ENCODE measurements around the gene RNF181.
A peak's percentile ranks its signal among the peaks of the same experiment; 100 is the strongest.
"Not testable (repeated sequence)": the region's sequence is repeated elsewhere in the genome, so short reads cannot be mapped to it uniquely, and the experiment has no call there.

RNF181 gene

GRCh38 chr2:85601771-85602475, 6.4 kb downstream of the RNF181 start:
- Histone ChIP-seq H3K4me1 (ENCODE audit: control insufficient read depth in 5 of 5, insufficient read depth in 5 of 5, low read length in 5 of 5) (peaks cover 3 to 55% (median 50%) of the 10 kb centered on the region in 5 donors), H3K9me3 (ENCODE audit: control insufficient read depth in 5 of 5, low read length in 5 of 5) (no peaks in the 10 kb centered on the region), H3K36me3 (ENCODE audit: control insufficient read depth in 5 of 5, insufficient read depth in 5 of 5, low read length in 5 of 5) (peaks cover 0 to 42% (median 31%) of the 10 kb centered on the region in 5 donors), H3K9ac (ENCODE audit: low read length in 5 of 5) (peak overlapping the region in 4 of 5 donors; percentile 63 to 95 (median 82)), H3K27ac (ENCODE audit: low read depth, low read length) (peak overlapping the region; percentile 86), H3K27me3 (ENCODE audit: control insufficient read depth in 5 of 5, insufficient read depth in 4 of 5, low read length in 5 of 5) (no peaks in the 10 kb centered on the region), H3K4me3 (ENCODE audit: low read depth in 1 of 5, low read length in 5 of 5) (peak overlapping the region; percentile 86 to 98 (median 97))

GRCh38 chr2:85602476-85603234, 7.1 kb downstream of the RNF181 start, which contains the start of gene TMEM150A:
TMEM150A (minus strand) TSS chr2:85602698; CDS start chr2:85601948, 750 bp downstream.
- Histone ChIP-seq H3K9ac (ENCODE audit: low read length in 5 of 5) (peak within 1 kb of the TSS; percentile 63 to 95 (median 81)), H3K4me1 (ENCODE audit: control insufficient read depth in 5 of 5, insufficient read depth in 5 of 5, low read length in 5 of 5) (peaks cover 3 to 53% (median 46%) of the 10 kb centered on the region in 5 donors), H3K9me3 (ENCODE audit: control insufficient read depth in 5 of 5, low read length in 5 of 5) (no peaks in the 10 kb centered on the region)

GRCh38 chr2:85604133-85604444, 8.5 kb downstream of the RNF181 start:
- Histone ChIP-seq H3K4me1 (ENCODE audit: control insufficient read depth in 5 of 5, insufficient read depth in 5 of 5, low read length in 5 of 5) (peaks cover 3 to 56% (median 48%) of the 10 kb centered on the region in 5 donors), H3K36me3 (ENCODE audit: control insufficient read depth in 5 of 5, insufficient read depth in 5 of 5, low read length in 5 of 5) (peaks cover 0 to 43% (median 31%) of the 10 kb centered on the region in 5 donors), H3K4me3 (ENCODE audit: low read depth in 1 of 5, low read length in 5 of 5) (peak overlapping the region in 2 of 5 donors; percentile 45 to 98)
- H3K9me3 ChIP-seq (ENCODE audit: control insufficient read depth in 5 of 5, low read length in 5 of 5); H3K27me3 ChIP-seq (ENCODE audit: control insufficient read depth in 5 of 5, insufficient read depth in 4 of 5, low read length in 5 of 5); H3K27ac ChIP-seq (ENCODE audit: low read depth, low read length); H3K9ac ChIP-seq (ENCODE audit: low read length in 5 of 5): not testable (repeated sequence)

More at GRCh38 chr2:85602476-85603234, 7.1 kb downstream of the RNF181 start, which contains the start of gene TMEM150A:
- Histone ChIP-seq H3K27me3 (ENCODE audit: control insufficient read depth in 5 of 5, insufficient read depth in 4 of 5, low read length in 5 of 5) (no peaks in the 10 kb centered on the region), H3K27ac (ENCODE audit: low read depth, low read length) (peak within 1 kb of the TSS; percentile 86), H3K4me3 (ENCODE audit: low read depth in 1 of 5, low read length in 5 of 5) (peak within 1 kb of the TSS; percentile 87 to 98 (median 97)), H3K36me3 (ENCODE audit: control insufficient read depth in 5 of 5, insufficient read depth in 5 of 5, low read length in 5 of 5) (peaks cover 0 to 40% (median 28%) of the 10 kb centered on the region in 5 donors)

- no peak overlapping the region for H3K4me3 ChIP-seq (ENCODE audit: low read depth in 1 of 5, low read length in 5 of 5)
- H3K27me3 ChIP-seq (ENCODE audit: control insufficient read depth in 5 of 5, insufficient read depth in 4 of 5, low read length in 5 of 5): no peaks in the 10 kb centered on the region
- H3K9me3 ChIP-seq (ENCODE audit: control insufficient read depth in 5 of 5, low read length in 5 of 5): no peaks in the 10 kb centered on the region
- H3K27ac ChIP-seq (ENCODE audit: low read depth, low read length): no peak overlapping the region
- no peak overlapping the region for H3K9ac ChIP-seq (ENCODE audit: low read length in 5 of 5)
- peaks cover 0 to 40% (median 29%) of the 10 kb centered on the region in 5 donors for H3K36me3 ChIP-seq (ENCODE audit: control insufficient read depth in 5 of 5, insufficient read depth in 5 of 5, low read length in 5 of 5)
- peaks cover 3 to 61% (median 48%) of the 10 kb centered on the region in 5 donors for H3K4me1 ChIP-seq (ENCODE audit: control insufficient read depth in 5 of 5, insufficient read depth in 5 of 5, low read length in 5 of 5)
Observed at GRCh38 chr2:85604568-85605339, 9.2 kb downstream of the RNF181 start.

GRCh38 chr2:85605406-85606115, 10.0 kb downstream of the RNF181 start:
- Histone ChIP-seq H3K27me3 (ENCODE audit: control insufficient read depth in 5 of 5, insufficient read depth in 4 of 5, low read length in 5 of 5) (no peaks in the 10 kb centered on the region), H3K4me1 (ENCODE audit: control insufficient read depth in 5 of 5, insufficient read depth in 5 of 5, low read length in 5 of 5) (peaks cover 3 to 66% (median 52%) of the 10 kb centered on the region in 5 donors), H3K27ac (ENCODE audit: low read depth, low read length) (no peak overlapping the region), H3K4me3 (ENCODE audit: low read depth in 1 of 5, low read length in 5 of 5) (no peak overlapping the region), H3K9ac (ENCODE audit: low read length in 5 of 5) (no peak overlapping the region), H3K36me3 (ENCODE audit: control insufficient read depth in 5 of 5, insufficient read depth in 5 of 5, low read length in 5 of 5) (peaks cover 0 to 32% (median 23%) of the 10 kb centered on the region in 5 donors), H3K9me3 (ENCODE audit: control insufficient read depth in 5 of 5, low read length in 5 of 5) (no peaks in the 10 kb centered on the region)

GRCh38 chr2:85606116-85606455, 10.5 kb downstream of the RNF181 start:
- Histone ChIP-seq H3K27ac (ENCODE audit: low read depth, low read length) (no peak overlapping the region), H3K9me3 (ENCODE audit: control insufficient read depth in 5 of 5, low read length in 5 of 5) (no peaks in the 10 kb centered on the region), H3K9ac (ENCODE audit: low read length in 5 of 5) (peak overlapping the region in 1 of 5 donors; percentile 34), H3K4me1 (ENCODE audit: control insufficient read depth in 5 of 5, insufficient read depth in 5 of 5, low read length in 5 of 5) (peaks cover 3 to 69% (median 56%) of the 10 kb centered on the region in 5 donors), H3K36me3 (ENCODE audit: control insufficient read depth in 5 of 5, insufficient read depth in 5 of 5, low read length in 5 of 5) (peaks cover 0 to 29% (median 20%) of the 10 kb centered on the region in 5 donors), H3K27me3 (ENCODE audit: control insufficient read depth in 5 of 5, insufficient read depth in 4 of 5, low read length in 5 of 5) (no peaks in the 10 kb centered on the region), H3K4me3 (ENCODE audit: low read depth in 1 of 5, low read length in 5 of 5) (no peak overlapping the region)

GRCh38 chr2:85607268-85608215, 12.0 kb downstream of the RNF181 start:
- Histone ChIP-seq H3K9ac (ENCODE audit: low read length in 5 of 5) (peak overlapping the region in 2 of 5 donors; percentile 11 to 35), H3K27me3 (ENCODE audit: control insufficient read depth in 5 of 5, insufficient read depth in 4 of 5, low read length in 5 of 5) (no peaks in the 10 kb centered on the region), H3K4me1 (ENCODE audit: control insufficient read depth in 5 of 5, insufficient read depth in 5 of 5, low read length in 5 of 5) (peaks cover 0 to 67% (median 57%) of the 10 kb centered on the region in 5 donors), H3K9me3 (ENCODE audit: control insufficient read depth in 5 of 5, low read length in 5 of 5) (no peaks in the 10 kb centered on the region), H3K36me3 (ENCODE audit: control insufficient read depth in 5 of 5, insufficient read depth in 5 of 5, low read length in 5 of 5) (peaks cover 0 to 29% (median 20%) of the 10 kb centered on the region in 5 donors), H3K4me3 (ENCODE audit: low read depth in 1 of 5, low read length in 5 of 5) (no peak overlapping the region), H3K27ac (ENCODE audit: low read depth, low read length) (peak overlapping the region; percentile 30)

- Histone ChIP-seq H3K36me3 (ENCODE audit: control insufficient read depth in 5 of 5, insufficient read depth in 5 of 5, low read length in 5 of 5) (peaks cover 0 to 25% (median 20%) of the 10 kb centered on the region in 5 donors), H3K4me1 (ENCODE audit: control insufficient read depth in 5 of 5, insufficient read depth in 5 of 5, low read length in 5 of 5) (peaks cover 0 to 40% (median 27%) of the 10 kb centered on the region in 5 donors), H3K9ac (ENCODE audit: low read length in 5 of 5) (peak overlapping the region; percentile 56 to 94 (median 88))
Observed at GRCh38 chr2:85611217-85611704, 15.7 kb downstream of the RNF181 start.

More at GRCh38 chr2:85611217-85611704, 15.7 kb downstream of the RNF181 start:
- Histone ChIP-seq H3K9me3 (ENCODE audit: control insufficient read depth in 5 of 5, low read length in 5 of 5) (no peaks in the 10 kb centered on the region), H3K27ac (ENCODE audit: low read depth, low read length) (peak overlapping the region; percentile 67), H3K27me3 (ENCODE audit: control insufficient read depth in 5 of 5, insufficient read depth in 4 of 5, low read length in 5 of 5) (no peaks in the 10 kb centered on the region), H3K4me3 (ENCODE audit: low read depth in 1 of 5, low read length in 5 of 5) (peak overlapping the region; percentile 82 to 92 (median 88))
